H1 (cell line): ENCODE results near the gene OR2A2.
"Not testable (repeated sequence)": the region's sequence is repeated elsewhere in the genome, so short reads cannot be mapped to it uniquely, and the experiment has no call there.

Source experiments
- CEBPB ChIP-seq: IDR thresholded peaks from 2 replicates; pipeline ENCODE4 v1.6.1; 2012; ENCODE audit warnings: low read depth, low read length
- CHD2 ChIP-seq: IDR thresholded peaks from 2 replicates; pipeline ENCODE4 v1.6.1; 2012; ENCODE audit warnings: low read length, improper control_type of control experiment
- EP300 ChIP-seq, 2 experiments: IDR thresholded peaks; 1 replicate in 1 of 2; 2 replicates in 1 of 2; pipeline ENCODE4 v1.6.1; 2011 to 2012; ENCODE audit warnings: low read depth in 2 of 2, low read length in 2 of 2, mild to moderate bottlenecking in 2 of 2, borderline replicate concordance in 1 of 2, inconsistent platforms in 1 of 2, moderate library complexity in 1 of 2
- EZH2 ChIP-seq: fragments of 200-600 bp; sonication (generic); IDR thresholded peaks from 2 replicates; pipeline ENCODE4 v1.7.1; 2012; ENCODE audit warnings: low read depth, mild to moderate bottlenecking, moderate library complexity, low read length, inconsistent platforms; ENCODE audit not compliant: severe bottlenecking
- GABPA ChIP-seq: IDR thresholded peaks from 2 replicates; pipeline ENCODE4 v1.6.1; 2011; ENCODE audit warnings: mild to moderate bottlenecking, low read length, moderate library complexity, borderline replicate concordance; ENCODE audit not compliant: insufficient read depth
- JUND ChIP-seq: IDR thresholded peaks from 2 replicates; pipeline ENCODE4 v1.6.1; 2011; ENCODE audit warnings: mild to moderate bottlenecking, improper control_type of control experiment, low read length
- MAFK ChIP-seq: IDR thresholded peaks from 2 replicates; pipeline ENCODE4 v1.6.1; 2012; ENCODE audit warnings: low read depth, mild to moderate bottlenecking, improper control_type of control experiment, low read length
- POLR2AphosphoS5 ChIP-seq: IDR thresholded peaks from 2 replicates; pipeline ENCODE4 v1.6.1; 2011; ENCODE audit warnings: low read depth, low read length
- TAF1 ChIP-seq: IDR thresholded peaks from 2 replicates; pipeline ENCODE4 v1.6.1; 2011; ENCODE audit warnings: mild to moderate bottlenecking, low read depth, low read length
- TBP ChIP-seq: IDR thresholded peaks from 2 replicates; pipeline ENCODE4 v1.6.1; 2011; ENCODE audit warnings: low read depth, low read length, improper control_type of control experiment
- YY1 ChIP-seq: IDR thresholded peaks from 2 replicates; pipeline ENCODE4 v1.6.1; 2011; ENCODE audit warnings: low read depth, mild to moderate bottlenecking, low read length
- TF ChIP-seq, protein P1 (sequence below), 3 experiments: IDR thresholded peaks; 1 replicate in 2 of 3; 2 replicates in 1 of 3; pipeline versions ENCODE4 v1.5.1 to v1.6.1; 2011; ENCODE audit warnings: low read length in 3 of 3, mild to moderate bottlenecking in 3 of 3, inconsistent platforms in 2 of 3, low read depth in 1 of 3, moderate library complexity in 1 of 3; ENCODE audit not compliant: insufficient read depth in 1 of 3; ENCODE audit errors: control extremely low read depth in 1 of 3

DNA sequence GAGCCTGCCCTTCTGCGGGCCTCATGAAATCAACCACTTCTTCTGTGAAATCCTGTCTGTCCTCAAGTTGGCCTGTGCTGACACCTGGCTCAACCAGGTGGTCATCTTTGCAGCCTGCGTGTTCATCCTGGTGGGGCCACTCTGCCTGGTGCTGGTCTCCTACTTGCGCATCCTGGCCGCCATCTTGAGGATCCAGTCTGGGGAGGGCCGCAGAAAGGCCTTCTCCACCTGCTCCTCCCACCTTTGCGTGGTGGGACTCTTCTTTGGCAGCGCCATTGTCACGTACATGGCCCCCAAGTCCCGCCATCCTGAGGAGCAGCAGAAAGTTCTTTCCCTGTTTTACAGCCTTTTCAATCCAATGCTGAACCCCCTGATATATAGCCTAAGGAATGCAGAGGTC, 20.2 kb downstream of the OR2A2 start:
- not testable (repeated sequence) for TF ChIP-seq TBP; EZH2; TAF1; YY1; EP300 (IDR thresholded peaks at IDR 0.05; ENCODE audit: borderline replicate concordance in 1 of 2, low read depth in 2 of 2, low read length in 2 of 2); CHD2; JUND; POLR2AphosphoS5; CEBPB; GABPA; MAFK
- TF ChIP-seq, protein P1, sequence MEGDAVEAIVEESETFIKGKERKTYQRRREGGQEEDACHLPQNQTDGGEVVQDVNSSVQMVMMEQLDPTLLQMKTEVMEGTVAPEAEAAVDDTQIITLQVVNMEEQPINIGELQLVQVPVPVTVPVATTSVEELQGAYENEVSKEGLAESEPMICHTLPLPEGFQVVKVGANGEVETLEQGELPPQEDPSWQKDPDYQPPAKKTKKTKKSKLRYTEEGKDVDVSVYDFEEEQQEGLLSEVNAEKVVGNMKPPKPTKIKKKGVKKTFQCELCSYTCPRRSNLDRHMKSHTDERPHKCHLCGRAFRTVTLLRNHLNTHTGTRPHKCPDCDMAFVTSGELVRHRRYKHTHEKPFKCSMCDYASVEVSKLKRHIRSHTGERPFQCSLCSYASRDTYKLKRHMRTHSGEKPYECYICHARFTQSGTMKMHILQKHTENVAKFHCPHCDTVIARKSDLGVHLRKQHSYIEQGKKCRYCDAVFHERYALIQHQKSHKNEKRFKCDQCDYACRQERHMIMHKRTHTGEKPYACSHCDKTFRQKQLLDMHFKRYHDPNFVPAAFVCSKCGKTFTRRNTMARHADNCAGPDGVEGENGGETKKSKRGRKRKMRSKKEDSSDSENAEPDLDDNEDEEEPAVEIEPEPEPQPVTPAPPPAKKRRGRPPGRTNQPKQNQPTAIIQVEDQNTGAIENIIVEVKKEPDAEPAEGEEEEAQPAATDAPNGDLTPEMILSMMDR (IDR thresholded peaks at IDR 0.05; ENCODE audit: control extremely low read depth in 1 of 3, insufficient read depth in 1 of 3, low read depth in 1 of 3, low read length in 3 of 3), result not testable (repeated sequence)
